Neuronal stem cell (in vitro differentiated cells): ENCODE results near the gene RSPH6A.

Source experiments
- DNase-seq: peaks from one replicate; pipeline ENCODE4 v3.0.0-alpha.2; 2013; ENCODE audit warnings: low spot score
- H2AFZ ChIP-seq: one replicate; pipeline ENCODE4 v1.6.1; 2013; ENCODE audit warnings: mild to moderate bottlenecking, low read length, inconsistent platforms
- H2AK5ac ChIP-seq: 2 replicates; pipeline ENCODE4 v1.6.1; 2013; ENCODE audit warnings: low read depth, mild to moderate bottlenecking, inconsistent platforms, low read length, moderate library complexity, mixed read lengths
- H2BK120ac ChIP-seq: 2 replicates; pipeline ENCODE4 v1.6.1; 2013; ENCODE audit warnings: low read depth, mild to moderate bottlenecking, inconsistent platforms, low read length, moderate library complexity, mixed read lengths
- H2BK12ac ChIP-seq: one replicate; pipeline ENCODE4 v1.6.1; 2013; ENCODE audit warnings: low read length, inconsistent platforms
- H2BK15ac ChIP-seq: 2 replicates; pipeline ENCODE4 v1.6.1; 2013; ENCODE audit warnings: mild to moderate bottlenecking, low read length, inconsistent platforms, mixed read lengths
- H2BK5ac ChIP-seq: one replicate; pipeline ENCODE4 v1.6.1; 2013; ENCODE audit warnings: inconsistent platforms, mild to moderate bottlenecking, low read length, moderate library complexity
- H3K14ac ChIP-seq: one replicate; pipeline ENCODE4 v1.6.1; 2013; ENCODE audit warnings: low read length, inconsistent platforms
- H3K18ac ChIP-seq: 2 replicates; pipeline ENCODE4 v1.6.1; 2013; ENCODE audit warnings: low read length, inconsistent platforms
- H3K23ac ChIP-seq: 2 replicates; pipeline ENCODE4 v1.6.1; 2013; ENCODE audit warnings: low read depth, mild to moderate bottlenecking, mixed read lengths, low read length, inconsistent platforms; ENCODE audit not compliant: poor library complexity
- H3K27ac ChIP-seq: replicated peaks from 3 replicates; pipeline ENCODE4 v1.5.1; 2013; ENCODE audit warnings: low read length, inconsistent platforms
- H3K27me3 ChIP-seq, 3 experiments: 2 replicates each; pipeline ENCODE4 v1.6.1; 2013; ENCODE audit warnings: low read length in 3 of 3, mild to moderate bottlenecking in 2 of 3, inconsistent platforms in 1 of 3, low read depth in 1 of 3, mixed read lengths in 1 of 3, moderate library complexity in 1 of 3; ENCODE audit not compliant: control insufficient read depth in 3 of 3, insufficient read depth in 3 of 3
- H3K36me3 ChIP-seq, 2 donors: replicated peaks in 1 of 2; 2 replicates each; pipeline ENCODE4 v1.6.1; 2013; ENCODE audit warnings: low read length in 2 of 2; ENCODE audit not compliant: control insufficient read depth in 2 of 2, insufficient read depth in 2 of 2
- H3K4ac ChIP-seq: 2 replicates; pipeline ENCODE4 v1.6.1; 2013; ENCODE audit warnings: inconsistent platforms, mild to moderate bottlenecking, low read length, moderate library complexity
- H3K4me1 ChIP-seq, 2 donors: 1 replicate in 1 of 2; 2 replicates in 1 of 2; pipeline ENCODE4 v1.6.1; 2013; ENCODE audit warnings: low read length in 2 of 2, low read depth in 1 of 2; ENCODE audit not compliant: control insufficient read depth in 2 of 2, insufficient read depth in 1 of 2
- H3K4me2 ChIP-seq: one replicate; pipeline ENCODE4 v1.6.1; 2013; ENCODE audit warnings: mild to moderate bottlenecking, low read length, inconsistent platforms; ENCODE audit not compliant: insufficient read depth, poor library complexity, severe bottlenecking
- H3K4me3 ChIP-seq, 2 donors: 2 replicates each; pipeline ENCODE4 v1.5.1; 2013; ENCODE audit warnings: low read length in 2 of 2, mild to moderate bottlenecking in 2 of 2, inconsistent platforms in 1 of 2, moderate library complexity in 1 of 2
- H3K79me1 ChIP-seq: one replicate; pipeline ENCODE4 v1.6.1; 2013; ENCODE audit warnings: low read depth, mild to moderate bottlenecking, inconsistent platforms, low read length, moderate library complexity
- H3K9ac ChIP-seq: one replicate; pipeline ENCODE4 v1.6.1; 2013; ENCODE audit warnings: mild to moderate bottlenecking, low read depth, low read length, inconsistent platforms; ENCODE audit not compliant: poor library complexity
- H3K9me3 ChIP-seq, 2 donors: replicated peaks in 1 of 2; 2 replicates each; pipeline versions ENCODE3 to v1.6.1; 2013; ENCODE audit warnings: low read length in 2 of 2, mild to moderate bottlenecking in 2 of 2, inconsistent platforms in 1 of 2, low read depth in 1 of 2, mixed read lengths in 1 of 2, moderate library complexity in 1 of 2; ENCODE audit not compliant: control insufficient read depth in 2 of 2, insufficient read depth in 1 of 2
- H4K8ac ChIP-seq: one replicate; pipeline ENCODE4 v1.6.1; 2013; ENCODE audit warnings: low read depth, mild to moderate bottlenecking, inconsistent platforms, low read length, moderate library complexity
- H4K91ac ChIP-seq: one replicate; pipeline ENCODE4 v1.6.1; 2013; ENCODE audit warnings: low read length, low read depth, mild to moderate bottlenecking, inconsistent platforms; ENCODE audit not compliant: poor library complexity
- WGBS, 2 donors: extraction: QIAGEN DNeasy Blood & Tissue Kit; methylation state at CpG; one replicate each; pipeline ENCODE4 v1.1.7; 2013; ENCODE audit warnings: missing lambda C conversion rate in 2 of 2, mixed read lengths in 1 of 2; ENCODE audit not compliant: insufficient read length in 2 of 2, insufficient replicate concordance in 1 of 2; ENCODE audit errors: extremely low coverage in 2 of 2; 5-methylcytosine and 5-hydroxymethylcytosine counted together

RSPH6A gene

GRCh38 chr19:45848922-45849321 lies 33.8 kb upstream of the RSPH6A start:
- Histone ChIP-seq H3K23ac (no peak overlapping the region), H3K18ac (no peak overlapping the region), H3K4me2 (no peak overlapping the region), H3K14ac (no peak overlapping the region), H4K8ac (no peak overlapping the region), H2BK15ac (no peak overlapping the region), H3K36me3 (peaks cover 53 to 98% of the 10 kb centered on the region in 2 donors), H3K27ac (no peak overlapping the region), H2BK5ac (no peak overlapping the region), H3K4me3 (no peak overlapping the region), H3K4me1 (no peaks in the 10 kb centered on the region), H3K9me3 (peaks cover 0 to 3% of the 10 kb centered on the region in 2 donors), H3K4ac (no peak overlapping the region), H3K27me3 (no peaks in the 10 kb centered on the region), H2BK120ac (no peak overlapping the region), H3K79me1 (no peaks in the 10 kb centered on the region), H4K91ac (no peak overlapping the region), H2AK5ac (no peak overlapping the region), H3K9ac (no peak overlapping the region), H2AFZ (no peak overlapping the region), H2BK12ac (no peak overlapping the region)
- DNase-seq: no peak
- WGBS, 2 donors: no CpG with 5 or more reads among the region's 4 CpGs

DNA sequence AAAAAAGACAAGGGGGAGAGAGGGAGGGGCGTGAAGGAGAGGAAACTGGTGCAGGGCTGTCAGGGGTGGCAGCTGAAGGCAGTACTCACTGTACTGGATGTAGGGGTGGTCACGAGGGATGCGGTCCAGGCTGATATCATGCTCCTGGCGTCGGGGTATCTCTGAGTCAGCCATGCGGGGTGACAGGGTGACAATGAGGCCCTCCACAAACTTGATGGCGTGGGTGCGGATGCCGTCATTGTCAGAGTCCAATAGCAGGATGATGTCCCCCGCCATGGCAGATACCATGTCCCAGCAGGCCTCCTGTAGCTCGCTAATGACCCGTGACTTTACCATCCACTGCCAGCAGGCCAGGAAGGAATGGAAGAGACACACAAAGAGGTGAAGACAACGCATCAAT lies 32.6 kb upstream of the RSPH6A start:
- Histone ChIP-seq H3K36me3 (peaks cover 59 to 98% of the 10 kb centered on the region in 2 donors), H2AFZ (no peak overlapping the region), H3K27ac (no peak overlapping the region), H2AK5ac (no peak overlapping the region), H3K4me3 (no peak overlapping the region), H3K14ac (no peak overlapping the region), H3K79me1 (peaks cover 2% of the 10 kb centered on the region), H3K18ac (no peak overlapping the region), H2BK120ac (no peak overlapping the region), H4K8ac (no peak overlapping the region), H2BK5ac (no peak overlapping the region), H4K91ac (no peak overlapping the region), H2BK15ac (no peak overlapping the region), H3K4me1 (no peaks in the 10 kb centered on the region), H3K4ac (no peak overlapping the region), H3K23ac (no peak overlapping the region), H3K4me2 (no peak overlapping the region), H3K9ac (no peak overlapping the region), H2BK12ac (no peak overlapping the region), H3K27me3 (no peaks in the 10 kb centered on the region), H3K9me3 (peaks cover 0 to 3% of the 10 kb centered on the region in 2 donors)
- WGBS, 2 donors: no CpG with 5 or more reads among the region's 13 CpGs
- DNase-seq: no peak

- H3K4ac ChIP-seq: no peak overlapping the region
- no peak overlapping the region for H3K18ac ChIP-seq
Observed at GRCh38 chr19:45842198-45842597, 27.1 kb upstream of the RSPH6A start.

DNA sequence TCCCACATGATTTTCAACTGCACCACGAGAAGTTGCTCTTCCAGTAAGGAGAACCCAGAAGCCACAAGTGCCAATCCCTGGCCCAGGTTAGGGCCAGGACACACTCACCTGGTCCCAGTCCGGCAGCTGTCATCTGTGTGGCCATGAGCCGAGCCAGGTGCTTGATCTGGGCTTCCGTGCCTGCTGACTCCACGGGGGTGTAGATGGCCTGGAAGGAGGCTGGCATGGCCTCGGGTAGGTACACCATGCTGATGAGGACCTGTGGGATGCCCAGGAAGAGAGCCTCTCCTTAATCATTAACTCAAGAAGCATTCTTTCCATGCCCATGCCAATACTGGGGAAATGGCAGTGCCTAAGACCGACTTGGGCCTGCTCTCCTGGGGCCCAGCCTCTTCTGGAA lies 19.9 kb upstream of the RSPH6A start:
- peaks cover 50 to 95% of the 10 kb centered on the region in 2 donors for H3K36me3 ChIP-seq

More at GRCh38 chr19:45842198-45842597, 27.1 kb upstream of the RSPH6A start:
- DNase-seq: no peak
- H3K4me3 ChIP-seq: peak overlapping the region in 1 of 2 donors; percentile 22
- H2AFZ ChIP-seq: no peak overlapping the region
- H3K23ac ChIP-seq: no peak overlapping the region
- peaks cover 51 to 96% of the 10 kb centered on the region in 2 donors for H3K36me3 ChIP-seq
- H2BK15ac ChIP-seq: no peak overlapping the region
- H2BK12ac ChIP-seq: no peak overlapping the region
- H2BK5ac ChIP-seq: peak overlapping the region; percentile 82
- no peak overlapping the region for H3K4me2 ChIP-seq
- H3K27ac ChIP-seq: no peak overlapping the region
- no CpG with 5 or more reads among the region's 14 CpGs for WGBS, 2 donors
- H4K8ac ChIP-seq: no peak overlapping the region
- H3K79me1 ChIP-seq: peaks cover 3% of the 10 kb centered on the region
- H2AK5ac ChIP-seq: no peak overlapping the region
- H4K91ac ChIP-seq: peak overlapping the region; percentile 64
- H2BK120ac ChIP-seq: no peak overlapping the region
- no peaks in the 10 kb centered on the region for H3K27me3 ChIP-seq
- peak overlapping the region; percentile 21 for H3K9ac ChIP-seq
- H3K14ac ChIP-seq: no peak overlapping the region
- H3K4me1 ChIP-seq: no peaks in the 10 kb centered on the region
- H3K9me3 ChIP-seq: peaks cover 7 to 12% of the 10 kb centered on the region in 2 donors

More for the DNA sequence above, 19.9 kb upstream of the RSPH6A start:
- Histone ChIP-seq H3K79me1 (peaks cover 2% of the 10 kb centered on the region), H2BK12ac (no peak overlapping the region), H3K4me3 (peak overlapping the region in 1 of 2 donors; percentile 48), H4K91ac (no peak overlapping the region), H3K4me1 (no peaks in the 10 kb centered on the region), H3K9ac (no peak overlapping the region), H2BK120ac (no peak overlapping the region), H2BK15ac (no peak overlapping the region), H2AFZ (no peak overlapping the region), H2AK5ac (no peak overlapping the region), H3K9me3 (peaks cover 5 to 12% of the 10 kb centered on the region in 2 donors), H3K27ac (no peak overlapping the region), H3K23ac (no peak overlapping the region), H4K8ac (no peak overlapping the region), H3K27me3 (no peaks in the 10 kb centered on the region), H3K14ac (no peak overlapping the region), H3K4ac (no peak overlapping the region), H3K18ac (no peak overlapping the region), H3K4me2 (no peak overlapping the region), H2BK5ac (no peak overlapping the region)
- DNase-seq: no peak
- WGBS, 2 donors: no CpG with 5 or more reads among the region's 7 CpGs
